ENCODE measurements around the gene BEND5.

DNA sequence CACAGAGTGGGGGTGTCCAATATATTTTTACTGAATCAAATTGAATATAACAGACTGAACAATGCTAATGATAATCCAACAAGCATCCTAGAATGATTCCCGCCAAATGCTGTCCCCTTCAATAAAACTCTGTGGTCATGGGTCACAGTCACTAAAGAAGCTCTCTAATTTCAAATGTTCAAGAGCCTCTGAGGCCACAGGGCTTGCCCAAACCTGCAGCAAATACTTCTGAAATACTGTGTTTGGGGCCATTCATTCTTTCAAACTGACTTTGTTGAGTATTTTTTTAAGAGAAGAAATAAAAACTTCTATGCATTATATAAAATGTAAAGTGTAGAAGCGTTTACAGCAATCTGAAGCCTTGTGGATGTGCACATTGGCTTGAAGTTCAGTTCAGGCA is 7.6 kb upstream of the BEND5 start:
- TF ChIP-seq, protein P1, sequence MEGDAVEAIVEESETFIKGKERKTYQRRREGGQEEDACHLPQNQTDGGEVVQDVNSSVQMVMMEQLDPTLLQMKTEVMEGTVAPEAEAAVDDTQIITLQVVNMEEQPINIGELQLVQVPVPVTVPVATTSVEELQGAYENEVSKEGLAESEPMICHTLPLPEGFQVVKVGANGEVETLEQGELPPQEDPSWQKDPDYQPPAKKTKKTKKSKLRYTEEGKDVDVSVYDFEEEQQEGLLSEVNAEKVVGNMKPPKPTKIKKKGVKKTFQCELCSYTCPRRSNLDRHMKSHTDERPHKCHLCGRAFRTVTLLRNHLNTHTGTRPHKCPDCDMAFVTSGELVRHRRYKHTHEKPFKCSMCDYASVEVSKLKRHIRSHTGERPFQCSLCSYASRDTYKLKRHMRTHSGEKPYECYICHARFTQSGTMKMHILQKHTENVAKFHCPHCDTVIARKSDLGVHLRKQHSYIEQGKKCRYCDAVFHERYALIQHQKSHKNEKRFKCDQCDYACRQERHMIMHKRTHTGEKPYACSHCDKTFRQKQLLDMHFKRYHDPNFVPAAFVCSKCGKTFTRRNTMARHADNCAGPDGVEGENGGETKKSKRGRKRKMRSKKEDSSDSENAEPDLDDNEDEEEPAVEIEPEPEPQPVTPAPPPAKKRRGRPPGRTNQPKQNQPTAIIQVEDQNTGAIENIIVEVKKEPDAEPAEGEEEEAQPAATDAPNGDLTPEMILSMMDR (IDR thresholded peaks at IDR 0.05) = no peak
- TF ChIP-seq POLR2AphosphoS5 (IDR thresholded peaks at IDR 0.05; ENCODE audit: low read depth, low read length) (no peak), TCF7L2 (IDR thresholded peaks at IDR 0.05; ENCODE audit: low read depth, low read length) (no peak)
- TF ChIP-seq, protein P2, sequence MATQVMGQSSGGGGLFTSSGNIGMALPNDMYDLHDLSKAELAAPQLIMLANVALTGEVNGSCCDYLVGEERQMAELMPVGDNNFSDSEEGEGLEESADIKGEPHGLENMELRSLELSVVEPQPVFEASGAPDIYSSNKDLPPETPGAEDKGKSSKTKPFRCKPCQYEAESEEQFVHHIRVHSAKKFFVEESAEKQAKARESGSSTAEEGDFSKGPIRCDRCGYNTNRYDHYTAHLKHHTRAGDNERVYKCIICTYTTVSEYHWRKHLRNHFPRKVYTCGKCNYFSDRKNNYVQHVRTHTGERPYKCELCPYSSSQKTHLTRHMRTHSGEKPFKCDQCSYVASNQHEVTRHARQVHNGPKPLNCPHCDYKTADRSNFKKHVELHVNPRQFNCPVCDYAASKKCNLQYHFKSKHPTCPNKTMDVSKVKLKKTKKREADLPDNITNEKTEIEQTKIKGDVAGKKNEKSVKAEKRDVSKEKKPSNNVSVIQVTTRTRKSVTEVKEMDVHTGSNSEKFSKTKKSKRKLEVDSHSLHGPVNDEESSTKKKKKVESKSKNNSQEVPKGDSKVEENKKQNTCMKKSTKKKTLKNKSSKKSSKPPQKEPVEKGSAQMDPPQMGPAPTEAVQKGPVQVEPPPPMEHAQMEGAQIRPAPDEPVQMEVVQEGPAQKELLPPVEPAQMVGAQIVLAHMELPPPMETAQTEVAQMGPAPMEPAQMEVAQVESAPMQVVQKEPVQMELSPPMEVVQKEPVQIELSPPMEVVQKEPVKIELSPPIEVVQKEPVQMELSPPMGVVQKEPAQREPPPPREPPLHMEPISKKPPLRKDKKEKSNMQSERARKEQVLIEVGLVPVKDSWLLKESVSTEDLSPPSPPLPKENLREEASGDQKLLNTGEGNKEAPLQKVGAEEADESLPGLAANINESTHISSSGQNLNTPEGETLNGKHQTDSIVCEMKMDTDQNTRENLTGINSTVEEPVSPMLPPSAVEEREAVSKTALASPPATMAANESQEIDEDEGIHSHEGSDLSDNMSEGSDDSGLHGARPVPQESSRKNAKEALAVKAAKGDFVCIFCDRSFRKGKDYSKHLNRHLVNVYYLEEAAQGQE (IDR thresholded peaks at IDR 0.05; ENCODE audit: insufficient read depth in 1 of 2, low read depth in 2 of 2, low read length in 1 of 2) = no peak
